ENCODE data around the gene MAP4K2.

MAP4K2 gene

DNA sequence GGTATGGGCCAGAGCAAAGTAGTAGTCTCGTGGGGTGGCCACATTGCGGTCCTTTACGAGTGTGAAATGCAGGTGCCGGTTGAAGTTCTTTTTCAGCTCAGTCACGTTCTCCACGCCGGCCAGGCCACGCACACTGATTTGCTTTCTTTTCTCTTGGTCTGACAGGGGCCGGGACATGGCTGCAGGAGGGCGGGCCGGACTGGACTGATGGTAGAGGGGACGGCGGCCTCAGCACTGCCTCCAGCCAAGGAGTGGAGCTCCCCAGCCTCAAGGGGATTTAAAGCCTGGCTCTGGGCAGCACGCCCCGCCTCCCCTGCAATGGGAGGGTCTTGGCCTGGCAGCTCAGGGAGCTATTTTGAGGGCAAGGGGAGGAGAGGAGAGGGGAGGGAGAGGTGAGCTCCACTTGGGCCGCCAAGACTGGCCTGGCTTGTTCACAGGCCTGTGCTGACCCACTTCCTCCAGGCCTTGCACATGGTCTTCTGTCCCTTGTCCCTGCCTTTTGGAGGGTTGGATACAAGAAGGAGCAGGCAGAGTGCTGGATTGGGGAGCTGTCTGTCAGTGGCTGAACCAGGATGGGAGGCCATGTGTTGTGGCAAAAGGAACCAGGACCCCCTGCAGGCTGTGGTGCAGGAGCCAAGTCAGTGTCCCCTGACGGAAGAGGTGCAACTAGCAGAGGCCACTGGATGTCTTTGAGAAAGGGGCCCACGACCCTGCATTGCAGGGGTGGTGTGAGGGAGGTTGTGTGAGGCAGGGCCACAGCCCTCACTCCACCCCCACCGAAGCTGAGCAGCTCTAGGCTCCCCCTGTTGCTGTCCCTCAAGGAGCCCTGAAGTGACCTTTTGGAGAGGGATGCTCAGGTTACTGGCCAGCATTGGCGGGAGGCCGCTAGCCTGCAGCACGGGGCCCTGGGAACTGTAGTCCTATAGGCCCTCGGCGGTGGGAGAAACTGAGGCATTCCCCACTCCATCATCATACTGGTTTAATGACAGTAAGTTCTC is 43.0 kb downstream of the MAP4K2 start, which contains the start of gene PYGM:
Gene PYGM (minus strand): TSS at position 253 of the 998 bp plus-strand sequence. CDS start 76 bp downstream, at position 177.
- Histone ChIP-seq H2AK5ac (ENCODE audit: low read depth, low read length) (peak within 1 kb of the TSS; percentile 87), H2BK120ac (ENCODE audit: low read depth, low read length) (peak within 1 kb of the TSS; percentile 27), H2BK15ac (ENCODE audit: low read length) (peak within 1 kb of the TSS; percentile 95), H3K9me3 (replicated peaks in 1 of 2; ENCODE audit: control insufficient read depth in 2 of 2, insufficient read depth in 1 of 2, low read depth in 1 of 2, low read length in 2 of 2) (no peaks in the 10 kb centered on the region), H2AFZ (ENCODE audit: low read length) (peak within 1 kb of the TSS; percentile 61), H3K27me3 (ENCODE audit: control insufficient read depth in 3 of 3, insufficient read depth in 3 of 3, low read depth in 1 of 3, low read length in 3 of 3) (no peaks in the 10 kb centered on the region), H3K9ac (ENCODE audit: low read depth, low read length, poor library complexity) (peak within 1 kb of the TSS; percentile 70), H3K18ac (ENCODE audit: low read length) (peak within 1 kb of the TSS; percentile 93), H3K23ac (ENCODE audit: low read depth, low read length, poor library complexity) (peak within 1 kb of the TSS; percentile 77), H3K36me3 (replicated peaks in 1 of 2; ENCODE audit: control insufficient read depth in 2 of 2, insufficient read depth in 2 of 2, low read length in 2 of 2) (peaks cover 19 to 31% of the 10 kb centered on the region in 2 donors), H2BK5ac (ENCODE audit: low read length) (peak within 1 kb of the TSS; percentile 77), H3K14ac (ENCODE audit: low read length) (no peak within 1 kb of the TSS), H3K79me1 (ENCODE audit: low read depth, low read length) (peaks cover 3% of the 10 kb centered on the region), H4K91ac (ENCODE audit: low read depth, low read length, poor library complexity) (peak within 1 kb of the TSS; percentile 90), H3K4ac (ENCODE audit: low read length) (no peak within 1 kb of the TSS), H3K27ac (replicated peaks; ENCODE audit: low read length) (peak within 1 kb of the TSS; percentile 87), H3K4me1 (ENCODE audit: control insufficient read depth in 2 of 2, insufficient read depth in 1 of 2, low read depth in 1 of 2, low read length in 2 of 2) (peaks cover 40 to 58% of the 10 kb centered on the region in 2 donors), H3K4me3 (ENCODE audit: low read length in 2 of 2) (no peak within 1 kb of the TSS), H4K8ac (ENCODE audit: low read depth, low read length) (no peak within 1 kb of the TSS), H3K4me2 (ENCODE audit: insufficient read depth, low read length, poor library complexity, severe bottlenecking) (peak within 1 kb of the TSS; percentile 23), H2BK12ac (ENCODE audit: low read length) (no peak within 1 kb of the TSS)
- peak; percentile 66 for DNase-seq (ENCODE audit: low spot score)
- WGBS, 2 donors (ENCODE audit: extremely low coverage in 2 of 2, insufficient read length in 2 of 2, insufficient replicate concordance in 1 of 2) = no CpG with 5 or more reads among the region's 24 CpGs

DNA sequence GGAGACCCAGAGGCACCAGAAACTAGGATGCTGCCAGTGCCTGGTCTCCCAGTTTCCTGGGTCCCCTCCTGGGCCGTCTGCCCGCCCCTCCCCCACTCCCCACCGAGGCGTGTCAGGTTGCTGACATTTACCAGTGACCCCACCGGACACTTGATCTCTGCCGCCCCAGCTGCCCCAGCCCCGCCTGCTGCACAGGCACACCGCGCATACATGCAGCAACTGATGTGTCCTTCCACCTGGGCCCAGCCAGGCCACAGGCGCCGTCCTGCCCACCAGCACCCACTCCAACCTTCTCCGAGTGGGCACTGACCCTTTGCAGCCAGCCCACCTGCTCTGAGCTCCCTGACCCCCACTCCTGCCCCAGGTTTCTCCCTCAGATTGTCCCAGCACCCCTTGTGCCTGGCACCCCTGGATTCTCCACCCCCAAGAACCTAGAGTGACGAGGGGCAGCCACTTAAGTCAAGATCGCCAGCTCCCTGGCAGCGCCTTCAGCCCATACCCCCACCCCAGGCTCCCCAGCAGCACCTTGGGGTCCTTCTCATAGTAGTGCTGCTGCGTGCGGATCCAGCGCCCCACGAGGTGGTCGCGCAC is 43.8 kb downstream of the MAP4K2 start:
- peak overlapping the region; percentile 52 for H3K27ac ChIP-seq (replicated peaks; ENCODE audit: low read length)
- H3K79me1 ChIP-seq (ENCODE audit: low read depth, low read length) = peaks cover 2% of the 10 kb centered on the region
- H3K4me2 ChIP-seq (ENCODE audit: insufficient read depth, low read length, poor library complexity, severe bottlenecking) = no peak overlapping the region
- H4K91ac ChIP-seq (ENCODE audit: low read depth, low read length, poor library complexity) = peak overlapping the region; percentile 90
- no peak overlapping the region for H3K4ac ChIP-seq (ENCODE audit: low read length)
- H3K36me3 ChIP-seq (replicated peaks in 1 of 2; ENCODE audit: control insufficient read depth in 2 of 2, insufficient read depth in 2 of 2, low read length in 2 of 2) = peaks cover 13 to 23% of the 10 kb centered on the region in 2 donors
- H4K8ac ChIP-seq (ENCODE audit: low read depth, low read length) = no peak overlapping the region
- no peaks in the 10 kb centered on the region for H3K9me3 ChIP-seq (replicated peaks in 1 of 2; ENCODE audit: control insufficient read depth in 2 of 2, insufficient read depth in 1 of 2, low read depth in 1 of 2, low read length in 2 of 2)
- peak overlapping the region; percentile 77 for H2BK5ac ChIP-seq (ENCODE audit: low read length)
- peak overlapping the region; percentile 27 for H2BK120ac ChIP-seq (ENCODE audit: low read depth, low read length)
- peak overlapping the region; percentile 70 for H3K9ac ChIP-seq (ENCODE audit: low read depth, low read length, poor library complexity)
- DNase-seq (ENCODE audit: low spot score) = no peak
- peaks cover 36 to 53% of the 10 kb centered on the region in 2 donors for H3K4me1 ChIP-seq (ENCODE audit: control insufficient read depth in 2 of 2, insufficient read depth in 1 of 2, low read depth in 1 of 2, low read length in 2 of 2)
- H3K4me3 ChIP-seq (ENCODE audit: low read length in 2 of 2) = no peak overlapping the region
- H3K14ac ChIP-seq (ENCODE audit: low read length) = no peak overlapping the region
- WGBS, 2 donors (ENCODE audit: extremely low coverage in 2 of 2, insufficient read length in 2 of 2, insufficient replicate concordance in 1 of 2) = no CpG with 5 or more reads among the region's 21 CpGs
- no peaks in the 10 kb centered on the region for H3K27me3 ChIP-seq (ENCODE audit: control insufficient read depth in 3 of 3, insufficient read depth in 3 of 3, low read depth in 1 of 3, low read length in 3 of 3)
- H2BK15ac ChIP-seq (ENCODE audit: low read length) = peak overlapping the region; percentile 95
- H3K18ac ChIP-seq (ENCODE audit: low read length) = peak overlapping the region; percentile 93
- peak overlapping the region; percentile 61 for H2AFZ ChIP-seq (ENCODE audit: low read length)
- H2BK12ac ChIP-seq (ENCODE audit: low read length) = no peak overlapping the region
- peak overlapping the region; percentile 77 for H3K23ac ChIP-seq (ENCODE audit: low read depth, low read length, poor library complexity)
- H2AK5ac ChIP-seq (ENCODE audit: low read depth, low read length) = peak overlapping the region; percentile 87

DNA sequence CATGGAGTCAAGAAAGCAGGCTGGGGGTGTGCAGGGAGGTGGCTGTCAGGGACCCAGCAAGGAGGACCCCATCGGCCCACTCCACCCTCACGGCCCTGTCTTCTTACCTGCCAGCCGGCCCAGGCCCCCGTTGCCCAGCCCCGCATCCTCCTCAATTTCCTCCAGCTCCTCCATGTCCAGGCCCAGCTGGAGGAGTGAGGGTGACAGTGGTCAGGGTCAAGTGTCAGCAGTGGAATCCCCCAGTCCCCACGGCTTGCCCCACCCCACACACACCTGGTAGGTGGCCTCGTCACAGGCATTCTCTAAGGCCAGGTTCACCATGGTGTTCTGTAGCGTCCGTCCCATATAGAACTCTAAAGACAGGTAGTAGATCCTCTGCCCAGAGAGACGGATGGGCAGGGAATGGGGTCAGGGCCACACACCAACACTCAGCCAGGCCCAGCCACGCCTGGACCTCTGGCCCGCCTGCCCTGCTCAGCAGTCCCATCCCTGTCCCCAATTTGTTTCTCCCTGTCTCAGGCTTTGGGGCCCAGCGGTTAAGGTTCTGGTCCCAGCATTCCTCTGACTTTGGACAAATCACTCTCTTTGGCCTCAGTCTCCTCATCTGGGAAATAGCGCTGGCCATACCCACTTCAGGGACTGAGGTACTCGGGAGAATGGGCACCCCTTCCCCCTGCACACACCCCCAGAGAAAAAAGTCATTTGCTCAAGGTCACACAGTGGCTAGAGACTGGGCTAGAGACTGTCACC is 44.5 kb downstream of the MAP4K2 start:
- Histone ChIP-seq H4K91ac (ENCODE audit: low read depth, low read length, poor library complexity) (no peak overlapping the region), H3K4me3 (ENCODE audit: low read length in 2 of 2) (no peak overlapping the region), H3K79me1 (ENCODE audit: low read depth, low read length) (peaks cover 4% of the 10 kb centered on the region), H3K14ac (ENCODE audit: low read length) (no peak overlapping the region), H3K27ac (replicated peaks; ENCODE audit: low read length) (no peak overlapping the region), H3K36me3 (replicated peaks in 1 of 2; ENCODE audit: control insufficient read depth in 2 of 2, insufficient read depth in 2 of 2, low read length in 2 of 2) (peaks cover 8 to 16% of the 10 kb centered on the region in 2 donors), H3K4me2 (ENCODE audit: insufficient read depth, low read length, poor library complexity, severe bottlenecking) (no peak overlapping the region), H2BK5ac (ENCODE audit: low read length) (peak overlapping the region; percentile 77), H3K23ac (ENCODE audit: low read depth, low read length, poor library complexity) (peak overlapping the region; percentile 56), H2BK12ac (ENCODE audit: low read length) (no peak overlapping the region), H4K8ac (ENCODE audit: low read depth, low read length) (no peak overlapping the region), H3K4ac (ENCODE audit: low read length) (no peak overlapping the region), H3K27me3 (ENCODE audit: control insufficient read depth in 3 of 3, insufficient read depth in 3 of 3, low read depth in 1 of 3, low read length in 3 of 3) (no peaks in the 10 kb centered on the region), H3K9me3 (replicated peaks in 1 of 2; ENCODE audit: control insufficient read depth in 2 of 2, insufficient read depth in 1 of 2, low read depth in 1 of 2, low read length in 2 of 2) (no peaks in the 10 kb centered on the region), H2BK120ac (ENCODE audit: low read depth, low read length) (no peak overlapping the region), H2AFZ (ENCODE audit: low read length) (no peak overlapping the region), H3K18ac (ENCODE audit: low read length) (peak overlapping the region; percentile 35), H3K4me1 (ENCODE audit: control insufficient read depth in 2 of 2, insufficient read depth in 1 of 2, low read depth in 1 of 2, low read length in 2 of 2) (peaks cover 31 to 46% of the 10 kb centered on the region in 2 donors), H2BK15ac (ENCODE audit: low read length) (no peak overlapping the region), H3K9ac (ENCODE audit: low read depth, low read length, poor library complexity) (peak overlapping the region; percentile 51), H2AK5ac (ENCODE audit: low read depth, low read length) (peak overlapping the region; percentile 48)
- DNase-seq (ENCODE audit: low spot score) = no peak
- WGBS, 2 donors (ENCODE audit: extremely low coverage in 2 of 2, insufficient read length in 2 of 2, insufficient replicate concordance in 1 of 2) = no CpG with 5 or more reads among the region's 15 CpGs

Measured in neuronal stem cell (in vitro differentiated cells).